Activated naive CD4-positive, alpha-beta T cell (primary cell): ENCODE data around the gene ERCC6.

Experiments
- DNase-seq, 4 experiments: peaks; one replicate each; lab custom pipeline; 2025; lab: John Stamatoyannopoulos, UW

Gene ERCC6

GRCh38 chr10:49512121-49512809, 26.7 kb downstream of the ERCC6 start:
- DNase-seq: no peak

- no peak for DNase-seq
These were observed 29.1 kb downstream of the ERCC6 start for GRCh38 chr10:49509771-49510303.

- DNase-seq: no peak
These were observed 30.3 kb downstream of the ERCC6 start for GRCh38 chr10:49508654-49509053.

- no peak for DNase-seq
These were observed 30.7 kb downstream of the ERCC6 start for GRCh38 chr10:49508249-49508648.

GRCh38 chr10:49505589-49505988, 33.3 kb downstream of the ERCC6 start:
- DNase-seq: no peak

GRCh38 chr10:49505076-49505475, 33.8 kb downstream of the ERCC6 start:
- no peak for DNase-seq

- no peak for DNase-seq
These were observed 34.4 kb downstream of the ERCC6 start for GRCh38 chr10:49504528-49504927.

GRCh38 chr10:49502358-49502757, 36.6 kb downstream of the ERCC6 start:
- DNase-seq: no peak

- no peak for DNase-seq
These were observed 38.5 kb downstream of the ERCC6 start for GRCh38 chr10:49500412-49500811.

- DNase-seq: no peak
These were observed 39.5 kb downstream of the ERCC6 start for GRCh38 chr10:49499305-49499851.

- no peak for DNase-seq
These were observed 40.5 kb downstream of the ERCC6 start for GRCh38 chr10:49498425-49498824.

GRCh38 chr10:49497358-49497757, 41.6 kb downstream of the ERCC6 start:
- no peak for DNase-seq

- no peak for DNase-seq
These were observed 50.7 kb downstream of the ERCC6 start for GRCh38 chr10:49488056-49488717.

GRCh38 chr10:49486738-49487137, 52.2 kb downstream of the ERCC6 start:
- DNase-seq: no peak

GRCh38 chr10:49486009-49486408, 52.9 kb downstream of the ERCC6 start:
- DNase-seq: no peak

GRCh38 chr10:49484486-49485235, 54.3 kb downstream of the ERCC6 start:
- no peak for DNase-seq

- no peak for DNase-seq
These were observed 60.1 kb downstream of the ERCC6 start for GRCh38 chr10:49478819-49479218.

GRCh38 chr10:49474901-49475300, 64.0 kb downstream of the ERCC6 start:
- DNase-seq: no peak

- DNase-seq: no peak
These were observed 67.4 kb downstream of the ERCC6 start for GRCh38 chr10:49471532-49471931.

GRCh38 chr10:49465736-49466135, 73.2 kb downstream of the ERCC6 start:
- no peak for DNase-seq
